ENCODE measurements around the gene EFTUD2. TPM values are rescaled to one million over a fixed set of nuclear protein-coding genes. Genes with fewer than 3 reads are reported as not detected.

EFTUD2 gene
- polyA plus RNA-seq, 1 donor: 55.3 TPM

GRCh38 chr17:44887971-44888954, 11.0 kb downstream of the EFTUD2 start:
- DNase-seq (ENCODE audit: low read depth): no peak

- no peak for DNase-seq (ENCODE audit: low read depth)
These were observed 12.2 kb downstream of the EFTUD2 start for GRCh38 chr17:44887016-44887415.

GRCh38 chr17:44884941-44885340, 14.3 kb downstream of the EFTUD2 start:
- no peak for DNase-seq (ENCODE audit: low read depth)

GRCh38 chr17:44881145-44881544, 18.1 kb downstream of the EFTUD2 start:
- no peak for DNase-seq (ENCODE audit: low read depth)

- no peak for DNase-seq (ENCODE audit: low read depth)
These were observed 19.2 kb downstream of the EFTUD2 start for GRCh38 chr17:44880062-44880461.

- no peak for DNase-seq (ENCODE audit: low read depth)
These were observed 19.9 kb downstream of the EFTUD2 start for GRCh38 chr17:44879376-44879775.

GRCh38 chr17:44878627-44879221, 20.5 kb downstream of the EFTUD2 start:
- DNase-seq (ENCODE audit: low read depth): no peak

GRCh38 chr17:44877121-44877520, 22.1 kb downstream of the EFTUD2 start:
- DNase-seq (ENCODE audit: low read depth): no peak

- DNase-seq (ENCODE audit: low read depth): no peak
These were observed 23.5 kb downstream of the EFTUD2 start for GRCh38 chr17:44875761-44876160.

GRCh38 chr17:44872131-44872768, 27.0 kb downstream of the EFTUD2 start:
- no peak for DNase-seq (ENCODE audit: low read depth)

- no peak for DNase-seq (ENCODE audit: low read depth)
These were observed 27.7 kb downstream of the EFTUD2 start for GRCh38 chr17:44871556-44871955.

GRCh38 chr17:44867841-44868240, 31.4 kb downstream of the EFTUD2 start:
- DNase-seq (ENCODE audit: low read depth): no peak

- no peak for DNase-seq (ENCODE audit: low read depth)
These were observed 33.3 kb downstream of the EFTUD2 start for GRCh38 chr17:44865931-44866330.

GRCh38 chr17:44865231-44865660, 34.0 kb downstream of the EFTUD2 start:
- DNase-seq (ENCODE audit: low read depth): peak; percentile 38

- no peak for DNase-seq (ENCODE audit: low read depth)
These were observed 34.4 kb downstream of the EFTUD2 start for GRCh38 chr17:44864831-44865230.

- DNase-seq (ENCODE audit: low read depth): no peak
These were observed 36.0 kb downstream of the EFTUD2 start for GRCh38 chr17:44863061-44863918.

- no peak for DNase-seq (ENCODE audit: low read depth)
These were observed 36.8 kb downstream of the EFTUD2 start for GRCh38 chr17:44862278-44862914.

- DNase-seq (ENCODE audit: low read depth): no peak
These were observed 39.5 kb downstream of the EFTUD2 start for GRCh38 chr17:44859701-44860100.

GRCh38 chr17:44854192-44854591, 45.1 kb downstream of the EFTUD2 start:
- no peak for DNase-seq (ENCODE audit: low read depth)

- no peak for DNase-seq (ENCODE audit: low read depth)
These were observed 48.6 kb downstream of the EFTUD2 start for GRCh38 chr17:44850612-44851011.

GRCh38 chr17:44850025-44850424, 49.2 kb downstream of the EFTUD2 start:
- no peak for DNase-seq (ENCODE audit: low read depth)

Data from forelimb muscle (tissue), 1 donor.